ENCODE measurements around the gene GDPD4. TPM values are rescaled to one million over a fixed set of nuclear protein-coding genes. Genes with fewer than 3 reads are reported as not detected.

GDPD4 gene
- total RNA-seq, 1 donor from 2014 or later: not detected

DNA sequence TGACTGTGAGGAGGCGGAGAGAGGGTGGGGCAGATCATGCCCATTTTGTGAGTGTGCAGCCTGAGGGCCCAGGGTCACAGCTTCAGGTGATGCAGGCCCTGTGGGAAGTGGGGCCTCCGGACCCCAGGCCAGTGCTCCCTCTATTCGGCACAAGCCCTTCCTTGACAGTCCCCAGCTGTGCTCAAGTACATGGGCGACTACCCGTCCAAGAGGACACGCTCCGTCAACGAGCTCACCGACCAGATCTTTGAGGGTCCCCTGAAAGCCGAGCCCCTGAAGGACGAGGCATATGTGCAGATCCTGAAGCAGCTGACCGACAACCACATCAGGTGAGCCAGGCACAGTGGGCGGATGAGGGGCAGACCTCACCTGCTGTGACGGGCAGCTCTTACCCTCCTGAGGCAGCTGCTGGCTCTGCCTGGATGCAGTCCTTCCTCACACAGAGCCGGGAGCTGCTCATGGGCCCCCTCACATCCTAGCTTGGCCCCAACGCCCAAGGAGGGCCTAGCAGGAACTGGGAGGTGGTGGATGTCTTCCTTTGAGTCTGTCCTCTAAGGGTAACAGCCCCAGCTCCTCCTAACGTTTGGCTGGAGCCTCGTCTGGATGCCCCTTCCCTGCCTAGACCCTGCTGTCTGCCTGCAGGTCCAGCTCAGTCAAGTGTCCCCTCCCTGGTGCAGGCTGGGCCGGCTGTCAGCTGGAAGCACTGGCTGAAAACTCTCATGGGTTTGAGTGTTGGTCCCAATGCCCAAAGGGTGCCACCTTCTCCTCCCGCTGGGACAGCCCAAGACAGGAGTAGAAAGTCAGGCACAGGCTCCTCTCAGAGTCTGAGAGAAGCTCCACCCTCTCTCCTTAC, 97.4 kb downstream of the GDPD4 start:
- TF ChIP-seq, protein P1, sequence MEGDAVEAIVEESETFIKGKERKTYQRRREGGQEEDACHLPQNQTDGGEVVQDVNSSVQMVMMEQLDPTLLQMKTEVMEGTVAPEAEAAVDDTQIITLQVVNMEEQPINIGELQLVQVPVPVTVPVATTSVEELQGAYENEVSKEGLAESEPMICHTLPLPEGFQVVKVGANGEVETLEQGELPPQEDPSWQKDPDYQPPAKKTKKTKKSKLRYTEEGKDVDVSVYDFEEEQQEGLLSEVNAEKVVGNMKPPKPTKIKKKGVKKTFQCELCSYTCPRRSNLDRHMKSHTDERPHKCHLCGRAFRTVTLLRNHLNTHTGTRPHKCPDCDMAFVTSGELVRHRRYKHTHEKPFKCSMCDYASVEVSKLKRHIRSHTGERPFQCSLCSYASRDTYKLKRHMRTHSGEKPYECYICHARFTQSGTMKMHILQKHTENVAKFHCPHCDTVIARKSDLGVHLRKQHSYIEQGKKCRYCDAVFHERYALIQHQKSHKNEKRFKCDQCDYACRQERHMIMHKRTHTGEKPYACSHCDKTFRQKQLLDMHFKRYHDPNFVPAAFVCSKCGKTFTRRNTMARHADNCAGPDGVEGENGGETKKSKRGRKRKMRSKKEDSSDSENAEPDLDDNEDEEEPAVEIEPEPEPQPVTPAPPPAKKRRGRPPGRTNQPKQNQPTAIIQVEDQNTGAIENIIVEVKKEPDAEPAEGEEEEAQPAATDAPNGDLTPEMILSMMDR (IDR thresholded peaks at IDR 0.05): no peak
- no peak overlapping the region for H3K27ac Mint-ChIP-seq (ENCODE audit: unreplicated experiment)
- no peaks in the 10 kb centered on the region for H3K36me3 Mint-ChIP-seq (ENCODE audit: unreplicated experiment)
- H3K27me3 Mint-ChIP-seq (ENCODE audit: unreplicated experiment): no peaks in the 10 kb centered on the region
- no peaks in the 10 kb centered on the region for H3K9me3 Mint-ChIP-seq (ENCODE audit: unreplicated experiment)
- DNase-seq (ENCODE audit: extremely low spot score, unreplicated experiment): no peak
- no peaks in the 10 kb centered on the region for H3K4me1 Mint-ChIP-seq (ENCODE audit: unreplicated experiment)
- H3K4me3 Mint-ChIP-seq (ENCODE audit: unreplicated experiment): no peak overlapping the region

DNA sequence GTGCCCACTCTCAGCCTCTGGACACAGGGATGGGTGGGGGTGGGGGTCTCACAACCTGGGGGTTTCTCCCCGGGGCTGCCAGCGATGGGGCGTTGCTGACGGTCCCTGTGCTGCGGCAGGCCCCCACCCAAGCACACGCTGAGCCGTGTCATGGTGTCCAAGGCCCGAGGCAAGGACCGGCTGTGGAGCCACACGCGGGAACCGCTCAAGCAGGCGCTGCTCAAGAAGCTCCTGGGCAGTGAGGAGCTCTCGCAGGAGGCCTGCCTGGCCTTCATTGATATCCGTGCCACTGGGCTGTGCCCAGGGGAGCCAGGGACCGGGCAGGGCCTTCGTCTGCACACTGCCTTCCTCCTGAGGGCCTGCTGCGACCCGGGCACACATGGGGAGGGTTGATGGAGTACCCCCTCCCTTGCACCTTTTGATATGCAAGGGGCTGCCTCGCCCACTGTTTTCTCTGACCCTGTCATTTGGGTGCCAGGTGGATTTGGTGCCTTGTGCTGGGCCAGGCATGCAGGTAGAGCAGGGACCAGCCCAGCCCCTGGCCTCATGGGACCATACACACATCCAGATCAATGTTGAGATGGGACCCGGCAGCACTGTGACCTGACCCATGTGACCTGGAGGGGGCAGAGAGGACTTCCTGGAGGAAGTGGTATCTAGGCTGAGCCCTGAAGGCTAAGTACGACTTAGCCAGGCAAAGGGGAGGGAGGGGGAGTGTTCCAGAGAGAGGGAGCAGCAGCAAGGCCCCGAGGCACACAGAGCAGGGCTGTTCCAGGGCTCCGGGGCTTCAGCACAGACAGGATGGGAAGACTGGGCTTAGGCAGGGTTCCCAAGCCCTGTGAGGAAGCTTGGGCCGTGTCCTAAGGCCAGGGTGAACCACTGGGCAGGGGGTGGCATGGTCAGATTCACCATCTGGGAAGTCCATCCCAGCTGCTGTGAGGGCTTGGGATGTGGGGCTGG, 98.3 kb downstream of the GDPD4 start:
- Mint-ChIP-seq H3K36me3 (ENCODE audit: unreplicated experiment) (no peaks in the 10 kb centered on the region), H3K27me3 (ENCODE audit: unreplicated experiment) (no peaks in the 10 kb centered on the region), H3K27ac (ENCODE audit: unreplicated experiment) (no peak overlapping the region), H3K9me3 (ENCODE audit: unreplicated experiment) (no peaks in the 10 kb centered on the region), H3K4me3 (ENCODE audit: unreplicated experiment) (no peak overlapping the region), H3K4me1 (ENCODE audit: unreplicated experiment) (no peaks in the 10 kb centered on the region)
- DNase-seq (ENCODE audit: extremely low spot score, unreplicated experiment): no peak
- TF ChIP-seq, protein P1 (IDR thresholded peaks at IDR 0.05): no peak

DNA sequence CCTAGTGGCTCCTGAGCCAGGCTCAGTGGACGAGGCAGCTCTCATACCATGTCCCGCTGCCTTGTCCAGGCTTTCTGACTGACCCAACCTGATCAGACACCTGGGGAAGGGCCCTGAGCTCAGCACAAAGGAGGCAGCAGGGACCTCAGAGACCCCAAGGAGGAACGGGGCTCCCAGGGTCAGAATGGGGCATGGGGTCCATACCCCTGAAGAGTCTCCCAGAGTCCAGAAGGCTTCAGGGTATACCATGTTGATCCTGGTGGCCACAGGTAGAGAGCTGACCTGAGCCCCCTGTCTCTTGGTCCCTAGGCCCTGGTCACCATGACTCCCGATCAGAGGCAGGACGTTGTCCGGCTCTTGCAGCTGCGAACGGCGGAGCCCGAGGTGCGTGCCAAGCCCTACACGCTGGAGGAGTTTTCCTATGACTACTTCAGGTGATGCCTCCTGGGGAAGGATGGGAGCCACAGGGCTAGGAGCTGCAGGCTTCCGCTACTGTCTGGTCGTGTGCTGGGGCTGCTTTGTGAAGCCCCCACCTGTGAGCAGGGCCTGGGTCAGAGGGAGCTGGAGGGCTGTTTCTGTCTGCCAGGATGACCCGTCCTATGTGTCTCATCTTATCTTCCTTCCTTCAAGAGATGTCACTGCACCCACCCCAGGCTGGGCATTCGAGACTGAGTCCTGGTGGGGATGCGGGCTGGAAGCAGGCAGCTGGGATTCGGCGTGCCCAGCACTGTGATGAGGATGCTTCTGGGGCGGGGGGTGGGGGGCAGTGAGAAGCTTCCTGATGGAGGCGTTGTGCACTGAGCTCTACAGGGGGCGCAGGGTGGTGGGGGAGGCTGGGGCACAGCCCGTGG, 99.3 kb downstream of the GDPD4 start:
- Mint-ChIP-seq H3K36me3 (ENCODE audit: unreplicated experiment) (no peaks in the 10 kb centered on the region), H3K27ac (ENCODE audit: unreplicated experiment) (no peak overlapping the region), H3K4me3 (ENCODE audit: unreplicated experiment) (no peak overlapping the region), H3K27me3 (ENCODE audit: unreplicated experiment) (no peaks in the 10 kb centered on the region), H3K4me1 (ENCODE audit: unreplicated experiment) (no peaks in the 10 kb centered on the region), H3K9me3 (ENCODE audit: unreplicated experiment) (no peaks in the 10 kb centered on the region)
- no peak for DNase-seq (ENCODE audit: extremely low spot score, unreplicated experiment)
- TF ChIP-seq, protein P1 (IDR thresholded peaks at IDR 0.05): no peak

DNA sequence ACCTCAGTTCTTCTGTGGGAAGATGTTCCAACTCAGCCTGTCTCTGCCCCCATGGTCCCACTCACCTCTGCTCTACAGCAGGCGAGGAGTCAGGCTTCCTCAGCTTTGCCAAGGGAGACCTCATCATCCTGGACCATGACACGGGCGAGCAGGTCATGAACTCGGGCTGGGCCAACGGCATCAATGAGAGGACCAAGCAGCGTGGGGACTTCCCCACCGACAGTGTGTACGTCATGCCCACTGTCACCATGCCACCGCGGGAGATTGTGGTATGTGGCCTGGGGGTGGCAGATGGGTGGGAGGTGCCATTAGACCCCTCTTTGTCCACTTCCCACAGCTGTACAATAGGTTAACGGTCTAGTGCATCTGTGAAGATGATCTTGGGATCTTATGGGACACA, 100.1 kb downstream of the GDPD4 start:
- TF ChIP-seq, protein P1 (IDR thresholded peaks at IDR 0.05): no peak
- no peak overlapping the region for H3K4me3 Mint-ChIP-seq (ENCODE audit: unreplicated experiment)
- H3K27me3 Mint-ChIP-seq (ENCODE audit: unreplicated experiment): no peaks in the 10 kb centered on the region
- no peaks in the 10 kb centered on the region for H3K36me3 Mint-ChIP-seq (ENCODE audit: unreplicated experiment)
- no peaks in the 10 kb centered on the region for H3K4me1 Mint-ChIP-seq (ENCODE audit: unreplicated experiment)
- no peak overlapping the region for H3K27ac Mint-ChIP-seq (ENCODE audit: unreplicated experiment)
- DNase-seq (ENCODE audit: extremely low spot score, unreplicated experiment): no peak
- H3K9me3 Mint-ChIP-seq (ENCODE audit: unreplicated experiment): no peaks in the 10 kb centered on the region
